Liver (tissue), 9 donors: ENCODE data around the gene ACOT2. TPM values are rescaled to one million over a fixed set of nuclear protein-coding genes. Genes with fewer than 3 reads are reported as not detected.

Source experiments
- DNase-seq: peaks from one replicate; pipeline ENCODE4 v3.0.0-alpha.2; 2017; ENCODE audit warnings: low spot score
- H3K27ac ChIP-seq, 2 donors: one replicate each; pipeline ENCODE4 v1.7.0; 2013; ENCODE audit warnings: inconsistent platforms in 2 of 2, low read length in 2 of 2, control low read depth in 1 of 2, low read depth in 1 of 2, mild to moderate bottlenecking in 1 of 2
- H3K27me3 ChIP-seq, 4 donors: one replicate each; pipeline versions ENCODE4 v1.6.1 to v1.7.0; 2013; ENCODE audit warnings: low read length in 3 of 4, inconsistent platforms in 1 of 4, mild to moderate bottlenecking in 1 of 4, moderate library complexity in 1 of 4; ENCODE audit not compliant: control insufficient read depth in 4 of 4, insufficient read depth in 4 of 4
- H3K36me3 ChIP-seq, 4 donors: one replicate each; pipeline versions ENCODE4 v1.6.1 to v1.7.0; 2013; ENCODE audit warnings: low read length in 3 of 4, mild to moderate bottlenecking in 3 of 4, low read depth in 1 of 4, moderate library complexity in 1 of 4; ENCODE audit not compliant: control insufficient read depth in 4 of 4, insufficient read depth in 3 of 4
- H3K4me1 ChIP-seq, 4 donors: one replicate each; pipeline versions ENCODE4 v1.6.1 to v1.7.0; 2013; ENCODE audit warnings: low read length in 3 of 4, mild to moderate bottlenecking in 3 of 4, moderate library complexity in 1 of 4; ENCODE audit not compliant: control insufficient read depth in 4 of 4, insufficient read depth in 4 of 4
- H3K4me3 ChIP-seq, 3 donors: one replicate each; pipeline versions ENCODE4 v1.6.1 to v1.7.0; 2013; ENCODE audit warnings: low read length in 3 of 3, control low read depth in 1 of 3, low read depth in 1 of 3, mild to moderate bottlenecking in 1 of 3
- H3K9ac ChIP-seq, 2 donors: one replicate each; pipeline ENCODE4 v1.7.0; 2013; ENCODE audit warnings: low read length in 2 of 2, mild to moderate bottlenecking in 2 of 2, moderate library complexity in 2 of 2, control low read depth in 1 of 2, low read depth in 1 of 2
- H3K9me3 ChIP-seq, 4 donors: one replicate each; pipeline versions ENCODE4 v1.6.1 to v1.7.0; 2013; ENCODE audit warnings: low read length in 3 of 4; ENCODE audit not compliant: control insufficient read depth in 4 of 4
- ATF3 ChIP-seq: IDR thresholded peaks from 2 replicates; pipeline ENCODE4 v1.6.1; 2016; ENCODE audit warnings: antibody characterized with exemption
- CTCF ChIP-seq: fragments of 150-350 bp; IDR thresholded peaks from 2 replicates; pipeline ENCODE4 v1.5.1; 2017; ENCODE audit warnings: improper control_type of control experiment, low read depth, low read length; ENCODE audit not compliant: missing input control
- EGR1 ChIP-seq, 2 donors: IDR thresholded peaks; 2 replicates each; pipeline ENCODE4 v1.6.1; 2016 to 2018; ENCODE audit warnings: antibody characterized with exemption in 2 of 2, low read depth in 2 of 2
- FOXA1 ChIP-seq: IDR thresholded peaks from 2 replicates; pipeline ENCODE4 v1.6.1; 2016; ENCODE audit warnings: antibody characterized with exemption
- FOXA2 ChIP-seq: IDR thresholded peaks from 2 replicates; pipeline ENCODE4 v1.6.1; 2016; ENCODE audit warnings: antibody characterized with exemption
- GABPA ChIP-seq, 2 donors: IDR thresholded peaks in 1 of 2; conservative IDR thresholded peaks in 1 of 2; 2 replicates each; pipeline ENCODE4 v1.6.1; 2016; ENCODE audit warnings: antibody characterized with exemption in 2 of 2, mild to moderate bottlenecking in 1 of 2, moderate library complexity in 1 of 2
- HNF4A ChIP-seq, 2 donors: conservative IDR thresholded peaks; 2 replicates each; pipeline ENCODE4 v1.6.1; 2016; ENCODE audit warnings: antibody characterized with exemption in 2 of 2, mild to moderate bottlenecking in 2 of 2
- HNF4G ChIP-seq: IDR thresholded peaks from 2 replicates; pipeline ENCODE4 v1.6.1; 2016; ENCODE audit warnings: antibody characterized with exemption
- JUND ChIP-seq, 2 donors: IDR thresholded peaks; 2 replicates each; pipeline ENCODE4 v1.6.1; 2016; ENCODE audit warnings: antibody characterized with exemption in 2 of 2
- MAX ChIP-seq: IDR thresholded peaks from 2 replicates; pipeline ENCODE4 v1.6.1; 2016; ENCODE audit warnings: antibody characterized with exemption
- NR2F2 ChIP-seq: IDR thresholded peaks from 2 replicates; pipeline ENCODE4 v1.6.1; 2016; ENCODE audit warnings: antibody characterized with exemption
- RAD21 ChIP-seq, 2 donors: IDR thresholded peaks; 2 replicates each; pipeline ENCODE4 v1.6.1; 2016; ENCODE audit warnings: antibody characterized with exemption in 2 of 2, mild to moderate bottlenecking in 2 of 2
- REST ChIP-seq: IDR thresholded peaks from 2 replicates; pipeline ENCODE4 v1.6.1; 2016; ENCODE audit warnings: antibody characterized with exemption, mild to moderate bottlenecking
- RXRA ChIP-seq, 2 donors: IDR thresholded peaks; 2 replicates each; pipeline ENCODE4 v1.6.1; 2017 to 2018; ENCODE audit warnings: antibody characterized with exemption in 2 of 2, mild to moderate bottlenecking in 1 of 2
- SP1 ChIP-seq: IDR thresholded peaks from 2 replicates; pipeline ENCODE4 v1.6.1; 2018; ENCODE audit warnings: antibody characterized with exemption, mild to moderate bottlenecking
- TAF1 ChIP-seq: conservative IDR thresholded peaks from 2 replicates; pipeline ENCODE4 v1.6.1; 2016; ENCODE audit warnings: antibody characterized with exemption, mild to moderate bottlenecking
- YY1 ChIP-seq: IDR thresholded peaks from 2 replicates; pipeline ENCODE4 v1.6.1; 2016; ENCODE audit warnings: antibody characterized with exemption, mild to moderate bottlenecking
- ZBTB33 ChIP-seq: IDR thresholded peaks from 2 replicates; pipeline ENCODE4 v1.6.1; 2016; ENCODE audit warnings: antibody characterized with exemption
- WGBS: extraction: QIAGEN DNeasy Blood & Tissue Kit; methylation state at CpG from one replicate; pipeline ENCODE4 v1.1.7; 2013; 5-methylcytosine and 5-hydroxymethylcytosine counted together
- polyA plus RNA-seq, 2 donors: library from polyadenylated mRNA; stranded (reverse) in 1 of 2; unstranded in 1 of 2; fragments of 200-250 nt in 1 of 2; fragments of >200 nt in 1 of 2; fragmentation: Nextera tagmentation in 1 of 2; extraction: Ambion mirVana in 1 of 2; gene quantifications; one replicate each; pipeline versions ENCODE4 v1.2.1 to v1.2.3, GENCODE V29; 2013 to 2015
- total RNA-seq, 2 donors: library from RNA; depleted of rRNA; stranded (reverse); fragments of >200 nt; gene quantifications; one replicate each; pipeline ENCODE4 v1.2.3, GENCODE V29; 2014
- donor health status: healthy.
- donor health status: healthy.
- donor health status: healthy.
- donor health status: healthy.
- donor health status: healthy.

Gene ACOT2
- total and polyA plus RNA-seq, 4 donors = 51.2 to 189 (median 151) TPM

GRCh38 chr14:73526036-73526984, 42.7 kb upstream of the ACOT2 start:
- WGBS = 67% methylated on average over 6 of the region's 6 CpGs
- Histone ChIP-seq H3K9me3 (no peaks in the 10 kb centered on the region), H3K4me3 (no peak overlapping the region), H3K27ac (peak overlapping the region; percentile 67 to 72), H3K27me3 (no peaks in the 10 kb centered on the region), H3K4me1 (peaks cover 5 to 25% (median 17%) of the 10 kb centered on the region in 4 donors), H3K9ac (no peak overlapping the region), H3K36me3 (no peaks in the 10 kb centered on the region)
- DNase-seq = no peak
- peak; percentile 80 for TF ChIP-seq REST
- peak; percentile 88 for TF ChIP-seq ZBTB33
- TF ChIP-seq GABPA (IDR thresholded peaks at IDR 0.05 in 1 of 2, conservative IDR thresholded peaks at IDR 0.05 in 1 of 2) = peak in 1 of 2 donors; percentile 38
- TF ChIP-seq RXRA (IDR thresholded peaks at IDR 0.05) = peak; percentile 71 to 86
- no peak for TF ChIP-seq TAF1
- peak; percentile 92 for TF ChIP-seq FOXA1
- peak; percentile 87 for TF ChIP-seq YY1
- peak; percentile 52 to 66 for TF ChIP-seq RAD21 (IDR thresholded peaks at IDR 0.05)
- TF ChIP-seq HNF4A (conservative IDR thresholded peaks at IDR 0.05) = peak; percentile 79 to 86
- peak; percentile 44 for TF ChIP-seq HNF4G
- peak; percentile 76 for TF ChIP-seq MAX
- no peak for TF ChIP-seq CTCF
- TF ChIP-seq NR2F2 = peak; percentile 17
- peak; percentile 27 to 69 for TF ChIP-seq JUND (IDR thresholded peaks at IDR 0.05)
- TF ChIP-seq ATF3 = no peak
- peak in 1 of 2 donors; percentile 49 for TF ChIP-seq EGR1 (IDR thresholded peaks at IDR 0.05; ENCODE audit: low read depth in 2 of 2)
- peak; percentile 94 for TF ChIP-seq SP1
- peak; percentile 97 for TF ChIP-seq FOXA2
